ENCODE data around the gene CACNA1B. TPM values are rescaled to one million over a fixed set of nuclear protein-coding genes. Genes with fewer than 3 reads are reported as not detected.

CACNA1B gene
- total RNA-seq, 1 experiment from 2014 or later = 1.7 TPM

- Histone ChIP-seq H3K4me1 (ENCODE audit: control insufficient read depth in 1 of 2, insufficient read depth in 2 of 2, low read length in 2 of 2) (no peaks in the 10 kb centered on the region), H3K27me3 (ENCODE audit: insufficient read depth, low read length) (no peaks in the 10 kb centered on the region), H3K79me2 (ENCODE audit: insufficient read depth, low read length) (no peaks in the 10 kb centered on the region), H2AFZ (ENCODE audit: low read depth, low read length, poor library complexity, severe bottlenecking) (no peak overlapping the region), H4K20me1 (ENCODE audit: insufficient read depth) (no peaks in the 10 kb centered on the region), H3K9me3 (ENCODE audit: control insufficient read depth in 1 of 2, insufficient read depth in 1 of 2, low read depth in 1 of 2, low read length in 2 of 2) (no peaks in the 10 kb centered on the region), H3K9me2 (ENCODE audit: insufficient read depth) (no peaks in the 10 kb centered on the region), H3K36me3 (ENCODE audit: control insufficient read depth in 1 of 2, insufficient read depth in 2 of 2, low read length in 2 of 2) (no peaks in the 10 kb centered on the region), H3K4me3 (replicated peaks in 1 of 2; ENCODE audit: low read depth in 1 of 2, low read length in 2 of 2) (no peak overlapping the region), H3K27ac (ENCODE audit: low read depth, low read length) (no peak overlapping the region), H3K9ac (ENCODE audit: low read length) (no peak overlapping the region), H3K4me2 (ENCODE audit: low read length) (no peak overlapping the region)
- DNase-seq (ENCODE audit: low read depth, low spot score) = no peak
- CTCF ChIA-PET = no interaction called here
- POLR2A ChIA-PET = no interaction called here
- no peak for TF ChIP-seq POLR2A (IDR thresholded peaks at IDR 0.05; ENCODE audit: borderline replicate concordance, extremely low read depth, insufficient read depth, insufficient read length)
- TF ChIP-seq SRF (IDR thresholded peaks at IDR 0.05; ENCODE audit: low read depth) = no peak
- no peak for TF ChIP-seq ATF3 (IDR thresholded peaks at IDR 0.05)
- no peak for TF ChIP-seq ZNF274 (IDR thresholded peaks at IDR 0.05; ENCODE audit: low read depth, low read length)
- TF ChIP-seq, protein P1, sequence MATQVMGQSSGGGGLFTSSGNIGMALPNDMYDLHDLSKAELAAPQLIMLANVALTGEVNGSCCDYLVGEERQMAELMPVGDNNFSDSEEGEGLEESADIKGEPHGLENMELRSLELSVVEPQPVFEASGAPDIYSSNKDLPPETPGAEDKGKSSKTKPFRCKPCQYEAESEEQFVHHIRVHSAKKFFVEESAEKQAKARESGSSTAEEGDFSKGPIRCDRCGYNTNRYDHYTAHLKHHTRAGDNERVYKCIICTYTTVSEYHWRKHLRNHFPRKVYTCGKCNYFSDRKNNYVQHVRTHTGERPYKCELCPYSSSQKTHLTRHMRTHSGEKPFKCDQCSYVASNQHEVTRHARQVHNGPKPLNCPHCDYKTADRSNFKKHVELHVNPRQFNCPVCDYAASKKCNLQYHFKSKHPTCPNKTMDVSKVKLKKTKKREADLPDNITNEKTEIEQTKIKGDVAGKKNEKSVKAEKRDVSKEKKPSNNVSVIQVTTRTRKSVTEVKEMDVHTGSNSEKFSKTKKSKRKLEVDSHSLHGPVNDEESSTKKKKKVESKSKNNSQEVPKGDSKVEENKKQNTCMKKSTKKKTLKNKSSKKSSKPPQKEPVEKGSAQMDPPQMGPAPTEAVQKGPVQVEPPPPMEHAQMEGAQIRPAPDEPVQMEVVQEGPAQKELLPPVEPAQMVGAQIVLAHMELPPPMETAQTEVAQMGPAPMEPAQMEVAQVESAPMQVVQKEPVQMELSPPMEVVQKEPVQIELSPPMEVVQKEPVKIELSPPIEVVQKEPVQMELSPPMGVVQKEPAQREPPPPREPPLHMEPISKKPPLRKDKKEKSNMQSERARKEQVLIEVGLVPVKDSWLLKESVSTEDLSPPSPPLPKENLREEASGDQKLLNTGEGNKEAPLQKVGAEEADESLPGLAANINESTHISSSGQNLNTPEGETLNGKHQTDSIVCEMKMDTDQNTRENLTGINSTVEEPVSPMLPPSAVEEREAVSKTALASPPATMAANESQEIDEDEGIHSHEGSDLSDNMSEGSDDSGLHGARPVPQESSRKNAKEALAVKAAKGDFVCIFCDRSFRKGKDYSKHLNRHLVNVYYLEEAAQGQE (IDR thresholded peaks at IDR 0.05; ENCODE audit: low read depth) = no peak
- TF ChIP-seq SP1 (IDR thresholded peaks at IDR 0.05; ENCODE audit: low read depth) = no peak
- TF ChIP-seq SIN3A (IDR thresholded peaks at IDR 0.05; ENCODE audit: low read depth) = no peak
- TF ChIP-seq CBX3 (IDR thresholded peaks at IDR 0.05; ENCODE audit: low read depth) = no peak
- TF ChIP-seq, protein P2, sequence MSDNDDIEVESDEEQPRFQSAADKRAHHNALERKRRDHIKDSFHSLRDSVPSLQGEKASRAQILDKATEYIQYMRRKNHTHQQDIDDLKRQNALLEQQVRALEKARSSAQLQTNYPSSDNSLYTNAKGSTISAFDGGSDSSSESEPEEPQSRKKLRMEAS (IDR thresholded peaks at IDR 0.05) = no peak
- TF ChIP-seq JUND (IDR thresholded peaks at IDR 0.05) = no peak
- no peak for TF ChIP-seq EZH2 (IDR thresholded peaks at IDR 0.05)
- ATAC-seq = no peak
- intact Hi-C loops (cut with micrococcal nuclease) = no loop called here
- RAD21 ChIA-PET (ENCODE audit: low non-redundant PET in 1 of 2, low total read pairs in 2 of 2, uncharacterized antibody in 2 of 2, unreplicated experiment in 2 of 2) = no interaction called here
- no TSS peak for BruUV-seq (replicated peaks)
Observed at GRCh38 chr9:137955586-137955985, 78.0 kb downstream of the CACNA1B start.
